G401 (cell line): Measurements from ENCODE around the gene OAS1. TPM values are rescaled to one million over a fixed set of nuclear protein-coding genes. Genes with fewer than 3 reads are reported as not detected.
"Not testable (repeated sequence)": the region's sequence is repeated elsewhere in the genome, so short reads cannot be mapped to it uniquely, and the experiment has no call there.

Source experiments
- DNase-seq: peaks from one replicate; pipeline ENCODE4 v3.0.0-alpha.2; 2015; ENCODE audit warnings: low spot score
- in situ Hi-C: cut with HindIII; loops from 2 replicates; pipeline ENCODE4 v1.10.0; 2016; ENCODE audit warnings: low sequenced_read_pairs, mixed read lengths
- total RNA-seq: library from RNA; depleted of rRNA; stranded (reverse); fragments of >200 nt; shearing (Covaris generic); gene quantifications from 2 replicates; pipeline ENCODE4 v1.2.3, GENCODE V29; 2014

The OAS1 gene
- total RNA-seq, 1 experiment from 2014 or later: not detected

DNA sequence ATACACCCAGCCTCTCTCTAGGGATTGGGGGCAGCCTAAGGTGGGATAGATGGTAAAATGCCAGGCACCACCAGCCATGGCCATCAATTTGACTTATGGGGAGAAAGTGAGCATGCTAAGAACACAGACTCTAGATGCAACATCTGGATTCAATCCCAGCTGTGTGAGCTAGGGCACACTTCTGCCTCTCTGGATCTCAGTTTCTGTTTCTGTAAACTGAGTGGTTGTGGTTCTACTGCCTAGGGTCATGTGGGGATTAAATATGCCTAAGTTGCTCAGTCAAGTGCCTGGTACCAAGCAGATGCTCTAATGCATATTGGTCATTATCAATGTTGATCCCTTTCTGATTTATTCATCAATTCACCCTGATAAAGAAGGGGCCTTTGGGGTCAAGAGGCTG lies 12.6 kb upstream of the OAS1 start:
- no peak for DNase-seq
- in situ Hi-C loops: no loop called here

GRCh38 chr12:112898380-112898779 lies 8.4 kb upstream of the OAS1 start:
- in situ Hi-C loops: no loop called here
- no peak for DNase-seq

DNA sequence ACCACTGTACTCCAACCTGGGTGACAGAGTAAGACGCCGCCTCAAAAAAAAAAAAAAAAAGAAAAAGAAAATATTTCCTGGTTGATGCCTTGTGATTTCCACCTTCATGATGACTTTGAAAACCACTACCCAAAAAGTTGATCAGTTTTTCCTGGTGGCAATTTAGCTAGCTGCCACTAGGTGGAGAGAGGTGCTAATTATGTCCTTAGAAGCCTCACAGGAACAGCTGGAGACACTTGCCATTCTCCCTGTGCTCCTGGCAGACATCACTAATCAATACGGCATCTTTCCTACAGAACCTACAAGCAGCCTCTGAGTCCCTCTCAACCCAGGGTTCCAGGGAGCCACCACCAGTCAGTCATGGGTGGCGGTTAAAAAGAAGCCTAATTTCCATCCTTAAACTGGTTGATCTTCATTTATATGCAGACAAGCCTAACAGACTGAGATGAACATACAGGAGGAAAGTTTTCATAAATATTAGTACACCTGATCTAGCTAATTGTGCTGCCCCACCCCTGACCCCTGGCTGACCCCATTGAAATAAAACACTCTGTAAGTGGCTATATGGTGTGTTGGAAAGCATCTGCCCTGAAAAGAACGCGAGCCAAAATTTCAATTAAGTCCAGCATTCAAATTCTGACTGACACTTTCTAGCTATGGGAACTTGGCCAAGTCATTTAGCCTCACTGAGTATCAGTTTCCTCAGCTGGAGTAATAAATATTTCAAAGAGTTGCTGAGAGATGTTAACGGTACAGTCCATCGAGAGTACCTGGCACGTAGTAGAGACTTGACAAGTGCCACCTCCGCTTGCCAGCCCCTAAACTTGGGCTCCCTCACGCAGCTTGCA lies 6.2 kb upstream of the OAS1 start:
- DNase-seq: peak; percentile 45
- in situ Hi-C loops: no loop called here

GRCh38 chr12:112901271-112901670 lies 5.5 kb upstream of the OAS1 start:
- in situ Hi-C loops: no loop called here
- DNase-seq: no peak

GRCh38 chr12:112904571-112904970 lies 2.2 kb upstream of the OAS1 start:
- in situ Hi-C loops: no loop called here
- DNase-seq: no peak

- DNase-seq: no peak
- in situ Hi-C loops: no loop called here
These were observed 1.2 kb upstream of the OAS1 start for GRCh38 chr12:112905451-112906089.

GRCh38 chr12:112907415-112908157 lies 824 bp downstream of the OAS1 start:
- in situ Hi-C loops: no loop called here
- DNase-seq: no peak

- in situ Hi-C loops: no loop called here
These were observed 1.8 kb downstream of the OAS1 start for GRCh38 chr12:112908548-112908947.

DNA sequence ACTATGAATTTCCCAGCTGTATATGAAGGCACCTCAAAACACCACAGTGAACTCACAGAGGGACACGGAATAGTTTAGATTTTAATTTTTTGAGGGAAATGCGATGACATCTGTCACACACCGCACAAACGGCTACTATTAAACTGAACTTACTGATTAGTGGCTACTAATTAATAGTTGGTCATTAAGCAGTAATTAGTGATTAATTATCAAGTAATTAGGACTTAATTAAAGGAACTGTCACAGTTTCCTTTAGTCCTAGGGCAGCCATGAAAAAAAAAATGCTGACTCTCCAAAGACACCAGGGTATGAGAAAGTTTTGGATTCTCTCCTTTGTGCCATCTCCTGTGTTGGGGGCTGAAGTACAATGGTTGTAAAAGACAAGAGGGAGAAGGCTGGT lies 2.9 kb downstream of the OAS1 start:
- DNase-seq: no peak
- in situ Hi-C loops: no loop called here

More at GRCh38 chr12:112908548-112908947, 1.8 kb downstream of the OAS1 start:
- no peak for DNase-seq

DNA sequence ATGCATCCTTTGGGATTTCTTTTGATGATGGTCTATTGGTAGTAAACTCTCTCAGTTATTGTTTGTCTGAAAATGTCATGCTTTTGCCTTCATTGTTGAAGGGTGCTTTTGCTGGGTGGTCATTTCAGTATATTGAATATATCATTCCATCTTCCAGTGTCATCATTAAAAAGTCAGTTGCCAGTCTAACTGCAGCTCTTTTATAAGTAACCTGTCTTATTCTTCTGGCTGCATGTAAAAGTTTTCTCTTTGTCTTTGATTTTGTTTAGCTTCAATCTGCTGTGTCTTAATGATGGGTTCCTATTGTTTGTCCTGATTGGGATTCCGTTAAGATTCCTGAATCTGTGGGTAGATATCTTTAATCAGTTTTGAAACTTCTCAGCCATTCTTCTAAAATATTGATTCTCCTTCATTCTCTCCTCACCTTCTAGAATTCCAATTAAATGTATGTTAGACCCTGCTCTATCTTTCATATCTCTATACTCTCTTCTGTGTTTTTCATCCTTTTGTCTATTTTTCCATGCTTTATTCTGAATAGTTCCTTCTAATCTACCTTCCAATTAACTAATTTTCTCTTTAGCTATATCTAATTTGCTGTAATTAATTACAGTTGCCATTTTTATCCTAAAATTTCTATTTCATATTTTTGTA lies 6.4 kb downstream of the OAS1 start:
- in situ Hi-C loops: no loop called here
- DNase-seq: no peak

- DNase-seq, in situ Hi-C loops: not testable (repeated sequence)
These were observed 7.1 kb downstream of the OAS1 start for GRCh38 chr12:112913888-112914287.

DNA sequence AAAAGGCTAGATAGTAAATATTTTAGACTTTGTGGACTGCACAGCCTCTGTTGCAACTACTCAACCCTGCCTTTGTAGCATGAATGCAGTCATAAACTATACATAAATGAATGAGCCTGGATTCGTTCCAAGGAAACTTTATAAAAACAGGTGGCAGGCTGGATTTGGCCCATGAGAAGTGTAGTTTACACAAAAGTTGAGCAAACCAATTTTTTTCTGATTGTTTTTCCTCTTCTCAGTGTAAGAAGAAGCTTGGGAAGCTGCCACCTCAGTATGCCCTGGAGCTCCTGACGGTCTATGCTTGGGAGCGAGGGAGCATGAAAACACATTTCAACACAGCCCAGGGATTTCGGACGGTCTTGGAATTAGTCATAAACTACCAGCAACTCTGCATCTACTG lies 9.5 kb downstream of the OAS1 start:
- DNase-seq: no peak
- in situ Hi-C loops: no loop called here

- in situ Hi-C loops: no loop called here
- DNase-seq: no peak
These were observed 12.4 kb downstream of the OAS1 start for GRCh38 chr12:112919121-112919520.

GRCh38 chr12:112924986-112925385 lies 18.2 kb downstream of the OAS1 start:
- in situ Hi-C loops: no loop called here
- no peak for DNase-seq

DNA sequence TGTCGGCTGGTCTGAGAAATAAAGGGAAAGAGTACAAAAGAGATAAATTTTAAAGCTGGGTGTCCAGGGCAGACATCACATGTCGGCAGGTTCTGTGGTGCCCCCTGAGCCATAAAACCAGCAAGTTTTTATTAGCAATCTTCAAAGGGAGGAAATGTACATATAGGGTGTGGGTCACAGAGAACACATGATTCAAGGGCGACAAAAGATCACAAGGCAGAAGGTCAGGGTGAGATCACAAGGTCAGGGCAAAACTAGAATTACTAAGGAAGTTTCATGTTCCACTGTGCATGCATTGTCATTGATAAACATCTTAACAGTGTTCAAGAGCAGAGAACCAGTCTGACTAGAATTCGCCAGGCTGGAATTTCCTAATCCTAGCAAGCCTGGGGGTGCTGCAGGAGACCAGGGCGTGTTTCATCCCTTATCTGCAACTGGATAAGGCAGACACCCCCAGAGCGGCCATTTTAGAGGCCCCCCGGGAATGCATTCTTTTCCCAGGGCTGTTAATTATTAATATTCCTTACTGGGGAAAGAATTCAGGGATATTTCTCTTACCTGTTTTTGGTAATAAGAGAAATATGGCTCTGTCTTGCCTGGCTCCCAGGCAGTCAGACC lies 19.8 kb downstream of the OAS1 start:
- DNase-seq, in situ Hi-C loops: not testable (repeated sequence)

DNA sequence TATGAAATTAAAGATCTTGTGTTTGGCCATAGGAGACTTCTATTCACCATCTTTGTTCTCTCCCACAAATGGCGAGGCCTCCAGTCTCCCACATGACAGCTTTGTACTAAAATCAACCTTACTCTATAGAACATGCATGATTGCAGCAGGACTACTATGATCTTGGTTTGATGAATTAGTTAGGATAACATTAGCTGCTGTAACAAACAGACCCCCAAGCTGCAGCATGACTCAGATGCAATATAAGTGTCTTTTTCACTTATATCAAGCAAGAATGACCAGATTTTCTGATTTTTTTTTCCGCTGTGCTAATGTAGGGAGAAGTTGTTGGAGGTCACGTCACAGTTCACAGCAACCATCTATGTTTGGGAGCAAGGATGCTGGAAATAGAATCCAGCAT lies 20.7 kb downstream of the OAS1 start:
- in situ Hi-C loops: no loop called here
- DNase-seq: no peak

GRCh38 chr12:112927925-112928324 lies 21.2 kb downstream of the OAS1 start:
- in situ Hi-C loops: no loop called here
- DNase-seq: no peak

DNA sequence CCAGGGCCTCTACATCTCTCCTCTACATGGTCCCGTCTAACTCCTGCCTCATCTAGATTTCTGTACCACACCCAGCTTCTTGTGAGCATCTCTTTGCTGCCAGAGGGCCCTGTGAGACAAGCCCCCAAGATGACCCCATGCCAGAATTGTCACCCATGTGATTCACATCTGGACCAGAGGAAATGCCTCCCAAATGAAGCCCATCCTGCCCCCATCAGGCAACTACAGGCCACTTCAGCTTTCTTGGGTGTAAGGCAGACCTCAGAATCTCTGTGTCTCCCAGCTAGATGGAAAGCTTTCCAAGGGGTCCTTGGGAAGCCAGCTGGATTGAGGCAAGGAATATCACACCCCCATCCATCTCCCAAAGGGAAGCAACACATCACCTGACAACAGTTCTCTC lies 22.2 kb downstream of the OAS1 start:
- in situ Hi-C loops: no loop called here
- DNase-seq: no peak

DNA sequence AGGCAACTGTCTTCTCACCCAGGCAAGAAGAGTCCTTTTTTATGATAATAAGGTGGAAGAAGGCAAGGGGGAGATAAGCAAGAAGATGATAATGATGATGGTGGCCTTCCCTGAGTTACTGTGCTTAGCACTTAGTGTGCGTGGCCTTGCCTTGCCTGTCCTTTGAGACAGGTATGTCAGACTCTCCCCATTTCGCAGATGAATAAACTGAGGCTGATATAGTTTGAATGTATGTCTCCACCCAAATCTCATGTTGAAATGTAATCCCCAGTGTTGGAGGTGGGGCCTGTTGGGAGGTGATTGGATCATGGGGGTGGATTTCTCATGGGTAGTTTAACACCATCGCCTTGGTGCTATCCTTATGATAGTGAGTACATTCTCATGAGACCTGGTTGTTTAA lies 23.0 kb downstream of the OAS1 start:
- DNase-seq: no peak
- in situ Hi-C loops: no loop called here
